Esophagus muscularis mucosa (tissue), 4 donors: Measurements from ENCODE around the gene CLPTM1.

ENCODE experiments used
- EP300 ChIP-seq: sonication (generic); formaldehyde crosslinking; IDR thresholded peaks from one replicate; pipeline ENCODE4 v1.6.1; 2017; ENCODE audit warnings: antibody characterized with exemption
- POLR2A ChIP-seq: fragments of 450-650 bp; IDR thresholded peaks from one replicate; pipeline ENCODE4 v1.6.1; 2017; ENCODE audit warnings: antibody characterized with exemption, moderate library complexity, mild to moderate bottlenecking, low read depth
- POLR2AphosphoS5 ChIP-seq, 2 donors: sonication (generic); formaldehyde crosslinking; IDR thresholded peaks; one replicate each; pipeline ENCODE4 v1.6.1; 2017; ENCODE audit warnings: antibody characterized with exemption in 2 of 2
- TF ChIP-seq, protein P1 (sequence below), 3 experiments: fragments of 200-600 bp in 2 of 3; fragments of 450-650 bp in 1 of 3; sonication (generic) in 2 of 3; IDR thresholded peaks; one replicate each; pipeline ENCODE4 v1.5.1; 2017 to 2019; ENCODE audit warnings: antibody characterized with exemption in 3 of 3, mild to moderate bottlenecking in 2 of 3, moderate library complexity in 1 of 3

DNA sequence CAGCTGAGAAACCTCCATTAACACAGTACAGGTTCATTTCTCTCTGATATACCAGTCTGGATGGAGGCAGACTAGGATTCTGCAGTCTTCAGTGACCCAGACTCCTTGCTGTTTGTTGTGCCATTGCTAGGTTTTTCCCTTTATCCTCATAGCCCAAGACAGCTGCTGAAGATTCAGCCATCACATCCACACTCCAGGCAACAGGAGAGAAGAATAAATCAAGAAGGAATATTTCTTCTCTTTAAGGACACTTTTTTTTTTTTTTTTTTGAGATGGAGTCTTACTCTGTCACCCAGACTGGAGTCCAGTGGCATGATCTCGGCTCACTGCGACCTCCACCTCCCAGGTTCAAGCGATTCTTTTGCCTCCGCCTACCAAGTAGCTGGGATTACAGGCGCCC, 14.3 kb downstream of the CLPTM1 start:
- TF ChIP-seq, protein P1, sequence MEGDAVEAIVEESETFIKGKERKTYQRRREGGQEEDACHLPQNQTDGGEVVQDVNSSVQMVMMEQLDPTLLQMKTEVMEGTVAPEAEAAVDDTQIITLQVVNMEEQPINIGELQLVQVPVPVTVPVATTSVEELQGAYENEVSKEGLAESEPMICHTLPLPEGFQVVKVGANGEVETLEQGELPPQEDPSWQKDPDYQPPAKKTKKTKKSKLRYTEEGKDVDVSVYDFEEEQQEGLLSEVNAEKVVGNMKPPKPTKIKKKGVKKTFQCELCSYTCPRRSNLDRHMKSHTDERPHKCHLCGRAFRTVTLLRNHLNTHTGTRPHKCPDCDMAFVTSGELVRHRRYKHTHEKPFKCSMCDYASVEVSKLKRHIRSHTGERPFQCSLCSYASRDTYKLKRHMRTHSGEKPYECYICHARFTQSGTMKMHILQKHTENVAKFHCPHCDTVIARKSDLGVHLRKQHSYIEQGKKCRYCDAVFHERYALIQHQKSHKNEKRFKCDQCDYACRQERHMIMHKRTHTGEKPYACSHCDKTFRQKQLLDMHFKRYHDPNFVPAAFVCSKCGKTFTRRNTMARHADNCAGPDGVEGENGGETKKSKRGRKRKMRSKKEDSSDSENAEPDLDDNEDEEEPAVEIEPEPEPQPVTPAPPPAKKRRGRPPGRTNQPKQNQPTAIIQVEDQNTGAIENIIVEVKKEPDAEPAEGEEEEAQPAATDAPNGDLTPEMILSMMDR (IDR thresholded peaks at IDR 0.05), result no peak
- TF ChIP-seq POLR2A, result no peak
- TF ChIP-seq POLR2AphosphoS5 (IDR thresholded peaks at IDR 0.05), result no peak
- no peak for TF ChIP-seq EP300
